Measurements from ENCODE around the gene FOCAD. TPM values are rescaled to one million over a fixed set of nuclear protein-coding genes. Genes with fewer than 3 reads are reported as not detected.

The FOCAD gene
- total and polyA plus RNA-seq, 12 donors, result 11.7 to 41.3 (median 31.2) TPM

- Histone ChIP-seq H3K27ac (peak within 1 kb of the TSS in 9 of 10 donors; percentile 31 to 90 (median 59)), H3K9me3 (no peaks in the 10 kb centered on the region), H3K36me3 (peaks cover 0 to 2% (median 0%) of the 10 kb centered on the region in 9 donors), H3K4me1 (peaks cover 0 to 40% (median 3%) of the 10 kb centered on the region in 9 donors), H3K27me3 (peaks cover 0 to 7% (median 0%) of the 10 kb centered on the region in 7 donors), H3K4me3 (peak within 1 kb of the TSS; percentile 4 to 74 (median 57))
- no peak for TF ChIP-seq CTCF (IDR thresholded peaks at IDR 0.05)
- WGBS, 2 donors, result 8 to 12% methylated on average over 38 to 46 of the region's 46 CpGs
- peak; percentile 86 to 96 (median 94) for ATAC-seq
- intact Hi-C loops (cut with DNase I), result loop anchor here in 1 of 10 donors (5.0 kb wide), 1 partner anchor 41 kb away; no protein-coding TSS in a partner anchor
- peak; percentile 34 to 66 for DNase-seq
These were observed 347.2 kb downstream of the FOCAD start, which contains the start of gene HACD4 for GRCh38 chr9:21031091-21031807. Gene HACD4 (minus strand): TSS chr9:21031640. CDS start chr9:21031590, 50 bp downstream.

DNA sequence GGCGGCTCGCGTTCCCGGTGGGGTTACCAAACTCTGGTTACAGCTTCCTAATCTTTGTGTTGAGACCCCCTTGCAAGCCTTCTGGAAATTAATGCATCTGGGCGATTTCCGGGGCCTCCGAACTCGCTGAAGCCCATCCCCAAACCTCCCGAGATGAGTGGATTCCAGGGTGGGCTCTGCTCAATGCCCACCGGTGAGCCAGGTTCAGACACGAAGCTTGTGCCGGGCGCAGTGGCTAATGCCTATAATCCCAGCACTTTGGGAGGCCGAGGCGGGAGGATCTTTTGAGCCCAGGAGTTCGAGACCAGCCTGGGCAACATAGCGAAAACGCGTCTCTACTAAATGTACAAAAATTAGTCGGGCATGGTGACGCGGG is 347.7 kb downstream of the FOCAD start:
- peak in 1 of 2 donors; percentile 7 for DNase-seq
- H3K27me3 ChIP-seq, result peaks cover 0 to 7% (median 0%) of the 10 kb centered on the region in 7 donors
- intact Hi-C loops (cut with DNase I), result loop anchor here in 1 of 10 donors (5.0 kb wide), 1 partner anchor 41 kb away; no protein-coding TSS in a partner anchor
- H3K4me1 ChIP-seq, result peaks cover 0 to 40% (median 3%) of the 10 kb centered on the region in 9 donors
- H3K36me3 ChIP-seq, result no peaks in the 10 kb centered on the region
- TF ChIP-seq CTCF (IDR thresholded peaks at IDR 0.05), result no peak
- H3K4me3 ChIP-seq, result peak overlapping the region; percentile 4 to 74 (median 57)
- H3K27ac ChIP-seq, result peak overlapping the region in 7 of 10 donors; percentile 31 to 90 (median 61)
- 69 to 71% methylated on average over 22 of the region's 22 CpGs for WGBS, 2 donors
- peak in 1 of 8 donors; percentile 6 for ATAC-seq
- H3K9me3 ChIP-seq, result no peaks in the 10 kb centered on the region

GRCh38 chr9:21037278-21037677 is 353.2 kb downstream of the FOCAD start:
- no peak for TF ChIP-seq CTCF (IDR thresholded peaks at IDR 0.05)
- peaks cover 0 to 7% (median 0%) of the 10 kb centered on the region in 7 donors for H3K27me3 ChIP-seq
- WGBS, 2 donors, result 89% methylated on average over 2 of the region's 2 CpGs
- no peak overlapping the region for H3K27ac ChIP-seq
- no peaks in the 10 kb centered on the region for H3K9me3 ChIP-seq
- no peak overlapping the region for H3K4me3 ChIP-seq
- intact Hi-C loops (cut with DNase I), result no loop called here
- no peaks in the 10 kb centered on the region for H3K36me3 ChIP-seq
- DNase-seq (no peak), ATAC-seq (no peak)
- no peaks in the 10 kb centered on the region for H3K4me1 ChIP-seq

DNA sequence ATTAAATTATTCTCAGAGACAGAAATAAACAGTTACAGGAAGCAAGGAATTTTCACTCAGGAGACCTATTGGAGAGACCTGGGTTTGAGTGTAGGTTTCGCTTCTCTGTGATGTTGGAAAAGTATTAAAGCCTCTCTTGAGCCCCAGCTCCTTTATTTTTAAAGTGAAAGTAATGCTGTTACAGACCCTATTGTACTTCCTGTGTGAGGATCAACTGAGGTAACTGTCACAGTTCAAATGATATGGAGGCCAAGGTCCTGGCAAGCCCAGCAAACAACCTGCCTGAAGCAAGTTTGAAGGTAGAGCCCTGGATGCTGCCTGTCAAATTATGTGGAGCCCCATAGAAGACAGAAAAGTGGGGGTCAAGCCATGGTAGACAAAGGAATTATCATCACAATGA is 355.2 kb downstream of the FOCAD start:
- intact Hi-C loops (cut with DNase I), result no loop called here
- no peak for TF ChIP-seq CTCF (IDR thresholded peaks at IDR 0.05)
- H3K4me3 ChIP-seq, result no peak overlapping the region
- no peaks in the 10 kb centered on the region for H3K4me1 ChIP-seq
- H3K27me3 ChIP-seq, result peaks cover 0 to under 1% (median 0%) of the 10 kb centered on the region in 7 donors
- no peak for ATAC-seq
- H3K36me3 ChIP-seq, result no peaks in the 10 kb centered on the region
- no peaks in the 10 kb centered on the region for H3K9me3 ChIP-seq
- H3K27ac ChIP-seq, result no peak overlapping the region
- WGBS, 2 donors, result 96 to 100% methylated on average over 1 of the region's 1 CpG
- no peak for DNase-seq

All from heart right ventricle (tissue), 16 donors.